ENCODE measurements around the gene BCAT1.

Gene BCAT1

GRCh38 chr12:24806386-24806785, 142.5 kb downstream of the BCAT1 start:
- no peak for DNase-seq (ENCODE audit: low spot score)

DNA sequence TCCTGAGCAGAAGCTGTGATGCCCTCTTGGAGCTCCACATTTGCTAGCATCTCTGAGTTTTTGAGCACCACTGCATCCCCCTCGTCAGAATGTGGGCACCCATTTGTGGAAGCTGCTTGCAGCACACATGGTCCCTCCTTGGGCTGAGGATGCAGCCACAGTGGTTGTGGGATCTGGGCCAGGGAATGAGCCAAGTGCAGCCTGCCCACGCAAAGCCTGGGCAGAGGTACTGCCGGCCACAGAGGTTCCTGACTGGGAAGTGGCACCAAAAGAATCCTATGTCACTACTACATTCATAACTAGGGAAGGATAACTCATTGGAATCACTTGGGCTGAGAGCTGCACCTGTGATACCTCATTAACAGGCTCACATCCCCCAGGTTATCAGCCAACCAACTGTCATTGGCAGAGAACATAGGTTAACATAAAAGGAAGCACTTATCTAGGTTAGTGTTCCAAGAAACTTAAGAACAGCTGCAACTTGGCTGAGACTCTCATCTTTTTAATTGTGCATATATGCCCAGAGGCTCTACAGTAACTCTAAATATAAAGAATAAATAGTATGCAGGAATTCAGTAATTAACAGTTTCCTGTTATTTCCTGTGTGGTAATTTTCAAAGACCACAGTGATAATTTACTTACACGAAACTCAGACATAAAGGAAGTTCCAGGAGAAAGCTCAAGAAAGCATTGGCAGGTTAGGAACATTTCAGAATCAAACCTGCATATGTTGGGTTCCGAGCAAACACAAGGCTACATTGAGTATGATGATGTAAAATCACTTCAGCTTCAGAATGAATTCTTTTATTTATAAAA, 145.3 kb downstream of the BCAT1 start:
- no peak for DNase-seq (ENCODE audit: low spot score)

GRCh38 chr12:24798335-24798734, 150.6 kb downstream of the BCAT1 start:
- no peak for DNase-seq (ENCODE audit: low spot score)

GRCh38 chr12:24797901-24798300, 151.0 kb downstream of the BCAT1 start:
- no peak for DNase-seq (ENCODE audit: low spot score)

- no peak for DNase-seq (ENCODE audit: low spot score)
These were observed 152.0 kb downstream of the BCAT1 start for GRCh38 chr12:24796876-24797275.

DNA sequence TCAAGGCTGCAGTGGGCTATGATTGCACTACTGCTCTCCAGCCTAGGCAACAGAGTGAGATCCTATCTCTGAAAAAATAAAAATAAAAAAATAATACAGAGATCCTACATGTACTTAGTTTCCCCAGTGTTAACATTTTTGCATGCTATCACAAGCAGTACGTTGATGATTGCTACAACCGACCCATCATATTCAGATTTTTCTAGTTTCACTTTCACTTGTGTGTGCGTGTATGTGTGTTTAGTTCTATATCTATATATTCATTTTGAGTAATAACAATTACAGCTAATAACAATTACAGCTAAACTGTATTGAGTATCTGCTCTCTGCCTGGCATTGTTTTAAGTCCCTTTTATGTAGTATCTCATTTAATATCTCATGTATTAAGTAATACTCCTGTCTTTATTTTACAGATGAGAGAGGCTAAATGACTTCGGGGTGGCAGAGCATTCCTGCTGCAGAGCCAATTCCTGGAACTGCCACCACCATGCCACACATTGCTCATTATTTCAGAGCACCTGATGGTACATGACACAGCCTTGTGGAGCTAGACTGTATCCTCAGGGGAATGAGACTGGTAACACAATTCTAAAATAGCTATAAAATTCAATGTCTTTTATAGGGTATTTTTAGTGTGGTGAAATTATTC, 153.1 kb downstream of the BCAT1 start:
- DNase-seq (ENCODE audit: low spot score) = peak; percentile 34

- DNase-seq (ENCODE audit: low spot score) = no peak
These were observed 157.3 kb downstream of the BCAT1 start for GRCh38 chr12:24791622-24792021.

DNA sequence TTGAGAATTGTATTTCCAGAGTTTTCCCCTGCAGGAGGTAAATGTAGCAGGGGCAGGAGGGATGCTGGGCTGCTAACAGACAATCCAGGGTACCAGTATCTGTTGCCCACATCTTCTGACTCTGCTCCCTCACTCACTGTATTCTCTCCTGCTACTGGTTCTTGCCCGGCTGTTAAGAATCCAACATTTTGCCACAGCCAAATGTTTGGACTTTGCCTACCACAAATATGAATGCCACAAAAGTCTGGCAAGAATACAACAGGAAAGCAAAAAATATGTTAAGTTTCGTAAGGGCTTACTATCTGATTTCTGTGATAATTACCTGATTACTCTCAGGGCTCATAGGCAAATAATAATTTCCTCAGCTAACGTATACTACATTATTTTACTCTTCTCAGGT, 160.0 kb downstream of the BCAT1 start:
- DNase-seq (ENCODE audit: low spot score) = no peak

DNA sequence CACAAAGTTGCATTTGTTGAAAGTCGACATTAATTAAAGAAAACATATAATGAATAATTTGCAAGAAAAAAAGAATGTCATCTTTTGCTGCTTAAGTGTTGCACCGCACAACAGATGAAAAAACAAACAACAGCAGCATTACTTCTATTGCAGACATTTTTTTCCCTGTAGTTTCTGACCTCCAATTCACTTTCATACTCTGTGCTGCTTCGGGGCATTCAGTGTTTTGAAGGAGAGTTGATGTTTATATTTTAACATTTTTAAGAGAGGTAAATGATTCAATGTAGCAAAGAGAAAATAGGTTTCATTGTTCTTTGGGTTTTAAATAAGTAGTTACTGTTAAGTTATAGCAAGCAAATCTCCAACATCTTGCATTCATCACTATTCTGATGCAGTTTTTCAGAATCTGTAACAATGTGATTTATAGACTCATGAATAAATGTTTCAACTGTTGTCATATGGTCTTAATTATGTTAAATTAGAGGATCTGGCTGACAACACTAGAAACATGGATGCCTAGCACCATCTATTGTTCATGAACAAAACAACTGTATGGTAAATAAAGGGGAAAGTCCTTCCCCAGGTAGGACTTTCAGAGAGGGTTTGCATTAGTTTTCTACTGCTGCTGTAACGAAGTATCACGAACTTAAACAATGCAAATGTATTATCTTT, 168.1 kb downstream of the BCAT1 start:
- peak; percentile 50 for DNase-seq (ENCODE audit: low spot score)

GRCh38 chr12:24778486-24779304, 170.2 kb downstream of the BCAT1 start:
- DNase-seq (ENCODE audit: low spot score) = peak; percentile 76

GRCh38 chr12:24777359-24777758, 171.5 kb downstream of the BCAT1 start:
- DNase-seq (ENCODE audit: low spot score) = no peak

DNA sequence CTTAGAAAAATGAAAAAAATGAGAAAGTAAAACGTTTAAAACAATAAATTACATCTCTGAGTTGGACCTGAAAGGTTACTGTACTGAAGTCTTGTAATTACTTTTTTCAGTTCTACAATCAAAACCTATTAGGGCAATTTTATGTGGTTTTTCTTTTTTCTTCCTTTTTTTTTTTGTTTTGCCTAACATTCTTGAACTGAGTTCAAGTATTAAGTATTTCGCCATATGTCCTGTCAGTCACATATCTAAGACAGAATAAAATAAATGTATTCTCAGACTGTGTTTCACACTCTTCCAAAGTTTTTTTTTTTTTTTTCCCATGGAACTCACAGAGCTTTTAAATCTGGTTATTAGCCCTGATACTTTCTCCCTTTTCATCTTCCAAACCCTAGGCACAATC, 172.0 kb downstream of the BCAT1 start:
- no peak for DNase-seq (ENCODE audit: low spot score)

GRCh38 chr12:24775073-24775472, 173.8 kb downstream of the BCAT1 start:
- no peak for DNase-seq (ENCODE audit: low spot score)

- DNase-seq (ENCODE audit: low spot score) = no peak
These were observed 174.9 kb downstream of the BCAT1 start for GRCh38 chr12:24773996-24774395.

- no peak for DNase-seq (ENCODE audit: low spot score)
These were observed 176.1 kb downstream of the BCAT1 start for GRCh38 chr12:24772813-24773212.

GRCh38 chr12:24770821-24771220, 178.1 kb downstream of the BCAT1 start:
- DNase-seq (ENCODE audit: low spot score) = no peak

DNA sequence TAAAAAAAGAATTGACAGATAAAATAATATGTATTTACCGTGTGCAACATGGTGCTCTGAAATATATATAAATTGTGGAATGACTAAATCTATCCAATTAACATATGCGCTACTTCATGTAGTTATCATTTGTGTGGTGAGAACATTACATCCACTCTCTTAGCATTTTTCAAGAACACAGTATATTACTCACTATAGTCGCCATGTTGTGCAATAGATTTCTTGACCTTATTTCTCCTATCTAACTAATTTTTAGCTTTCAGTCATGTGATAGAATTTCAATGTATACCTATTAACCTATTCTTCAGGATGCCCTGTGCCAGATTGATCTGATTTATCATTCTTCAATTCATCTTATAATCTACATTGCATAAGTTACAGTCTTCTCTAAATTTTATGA, 178.6 kb downstream of the BCAT1 start:
- no peak for DNase-seq (ENCODE audit: low spot score)

DNA sequence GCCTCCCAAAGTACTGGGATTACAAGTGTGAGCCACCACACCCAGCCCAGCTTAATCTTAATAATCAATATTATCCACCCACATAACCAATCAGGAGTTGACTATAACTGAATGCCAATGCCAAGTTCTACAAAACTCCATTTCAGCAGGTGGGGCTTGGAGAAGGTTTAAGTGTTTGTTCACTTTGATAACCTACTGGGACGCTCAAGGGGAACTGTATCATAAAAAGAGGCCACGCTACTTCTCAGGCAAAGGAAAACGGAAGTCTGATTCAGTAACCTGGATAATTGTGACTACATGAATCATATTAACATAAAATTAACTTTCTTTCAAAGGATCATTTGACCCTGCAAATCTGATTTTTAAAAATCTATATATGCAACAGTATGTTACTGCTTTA, 179.2 kb downstream of the BCAT1 start:
- DNase-seq (ENCODE audit: low spot score) = no peak

- DNase-seq (ENCODE audit: low spot score) = no peak
These were observed 180.5 kb downstream of the BCAT1 start for GRCh38 chr12:24768415-24768814.

- DNase-seq (ENCODE audit: low spot score) = no peak
These were observed 181.9 kb downstream of the BCAT1 start for GRCh38 chr12:24767016-24767415.

GRCh38 chr12:24764712-24765111, 184.2 kb downstream of the BCAT1 start:
- no peak for DNase-seq (ENCODE audit: low spot score)
